GM12891 (cell line): ENCODE measurements around the gene KATNBL1.

Experiments used
- PAX5 ChIP-seq: IDR thresholded peaks from 2 replicates; pipeline ENCODE4 v1.6.1; 2011; ENCODE audit warnings: low read length, moderate library complexity, mild to moderate bottlenecking; ENCODE audit not compliant: insufficient read depth, severe bottlenecking
- POLR2A ChIP-seq: IDR thresholded peaks from 2 replicates; pipeline ENCODE4 v1.6.1; 2011; ENCODE audit warnings: low read depth, low read length, control low read depth
- POLR2AphosphoS5 ChIP-seq: IDR thresholded peaks from 2 replicates; pipeline ENCODE4 v1.6.1; 2011; ENCODE audit warnings: low read depth, low read length, control low read depth
- POU2F2 ChIP-seq: IDR thresholded peaks from 2 replicates; pipeline ENCODE4 v1.6.1; 2011; ENCODE audit warnings: low read depth, mild to moderate bottlenecking, control low read depth, low read length, moderate library complexity
- SPI1 ChIP-seq: IDR thresholded peaks from 2 replicates; pipeline ENCODE4 v1.6.1; 2011; ENCODE audit warnings: low read depth, low read length, control low read depth
- TAF1 ChIP-seq: IDR thresholded peaks from 2 replicates; pipeline ENCODE4 v1.6.1; 2011; ENCODE audit warnings: low read depth, low read length, control low read depth

DNA sequence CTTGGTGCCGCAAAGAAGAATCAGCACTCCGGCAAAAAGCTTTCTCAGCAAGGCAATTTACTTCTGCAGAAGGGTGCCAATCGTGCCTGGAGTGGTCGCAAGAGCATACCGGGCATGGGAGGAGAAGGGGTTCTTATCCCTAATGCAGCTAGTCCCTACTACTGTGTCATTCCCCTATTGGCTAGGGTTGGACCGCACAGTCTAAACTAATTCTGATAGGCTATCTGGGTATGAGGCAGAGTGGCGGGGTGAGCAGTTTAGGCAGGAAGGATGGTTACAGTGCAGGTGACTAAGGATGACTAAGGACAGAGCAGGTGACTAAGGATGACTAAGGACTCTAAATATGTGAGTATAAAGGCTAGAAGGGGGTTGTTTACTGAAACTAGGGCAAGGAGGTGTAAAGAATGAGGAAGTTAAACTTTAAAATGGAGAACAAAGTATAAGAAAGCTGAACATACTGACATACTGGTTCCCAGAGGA lies 55.1 kb downstream of the KATNBL1 start:
- TF ChIP-seq POLR2A (no peak), POLR2AphosphoS5 (no peak), SPI1 (0 out of 2 replicates have a peak, but pooled peaks have one; percentile 1), TAF1 (no peak), PAX5 (no peak), POU2F2 (no peak)
